Aorta (tissue), 5 donors: ENCODE measurements around the gene OR1S2. TPM values are rescaled to one million over a fixed set of nuclear protein-coding genes. Genes with fewer than 3 reads are reported as not detected.
A peak's percentile ranks its signal among the peaks of the same experiment; 100 is the strongest.
"Not testable (repeated sequence)": the region's sequence is repeated elsewhere in the genome, so short reads cannot be mapped to it uniquely, and the experiment has no call there.

ENCODE experiments used
- ATAC-seq: fragments of 200-7000 bp; cut with Tn5 transposase; one replicate; pipeline ENCODE4 v1.9.1; 2022; ENCODE audit warnings: moderate library complexity; ENCODE audit not compliant: low FRiP score
- DNase-seq, 2 donors: peaks; one replicate each; pipeline ENCODE4 v3.0.0-alpha.2; 2020
- H3K27ac ChIP-seq, 2 donors: one replicate each; pipeline ENCODE4 v1.5.1; 2013; ENCODE audit warnings: low read length in 2 of 2, mild to moderate bottlenecking in 2 of 2, moderate library complexity in 2 of 2, control low read depth in 1 of 2, inconsistent platforms in 1 of 2, low read depth in 1 of 2
- H3K27me3 ChIP-seq, 2 donors: one replicate each; pipeline ENCODE4 v1.6.1; 2013; ENCODE audit warnings: control low read depth in 1 of 2, low read length in 1 of 2, mild to moderate bottlenecking in 1 of 2, moderate library complexity in 1 of 2; ENCODE audit not compliant: insufficient read depth in 2 of 2, control insufficient read depth in 1 of 2
- H3K36me3 ChIP-seq, 2 donors: one replicate each; pipeline ENCODE4 v1.6.1; 2013; ENCODE audit warnings: control low read depth in 1 of 2, low read length in 1 of 2, mild to moderate bottlenecking in 1 of 2; ENCODE audit not compliant: insufficient read depth in 2 of 2, control insufficient read depth in 1 of 2
- H3K4me1 ChIP-seq, 2 donors: one replicate each; pipeline ENCODE4 v1.6.1; 2013; ENCODE audit warnings: low read length in 2 of 2, control low read depth in 1 of 2, mild to moderate bottlenecking in 1 of 2, moderate library complexity in 1 of 2; ENCODE audit not compliant: insufficient read depth in 2 of 2, control insufficient read depth in 1 of 2
- H3K4me3 ChIP-seq, 2 donors: one replicate each; pipeline ENCODE4 v1.5.1; 2013; ENCODE audit warnings: low read length in 2 of 2, control low read depth in 1 of 2, mild to moderate bottlenecking in 1 of 2
- H3K9me3 ChIP-seq: one replicate; pipeline ENCODE4 v1.6.1; 2013; ENCODE audit warnings: mild to moderate bottlenecking, low read length; ENCODE audit not compliant: control insufficient read depth
- WGBS, 2 donors: extraction: QIAGEN DNeasy Blood & Tissue Kit; methylation state at CpG; one replicate each; pipeline ENCODE4 v1.1.7; 2013; 5-methylcytosine and 5-hydroxymethylcytosine counted together
- intact Hi-C, 2 donors: fragments of 100-400 bp; cut with DNase I; formaldehyde crosslinking; loops; one replicate each; pipeline versions ENCODE4 v1.14.2 to v1.15.0; 2022
- long read RNA-seq, 2 donors: library from polyadenylated mRNA; unstranded; transcript quantifications; one replicate each; pipeline ENCODE4 v2.0.0, GENCODE V29; 2020 to 2021
- polyA plus RNA-seq, 2 donors: library from polyadenylated mRNA; stranded (reverse); fragments of 200-250 nt; gene quantifications; one replicate each; pipeline ENCODE4 v1.2.3, GENCODE V29; 2013
- total RNA-seq, 2 donors: library from RNA; stranded (reverse); fragmentation: NEBNext Ultra II Directional; extraction: Animal tissue kit (Norgen Biotek cat#: 25700); gene quantifications; one replicate each; pipeline ENCODE4 v1.2.1, GENCODE V29; 2021
- donor health status: healthy with polysubstance abuse.
- donor health status: Bipolar disorder and iron deficiency.
- donor health status: DM: no; HTN: no; CAD: no.
- donor health status: DM: no; HTN: no; CAD: no.
- donor health status: DM: yes; HTN: yes; CAD: no.

The OR1S2 gene, protein sequence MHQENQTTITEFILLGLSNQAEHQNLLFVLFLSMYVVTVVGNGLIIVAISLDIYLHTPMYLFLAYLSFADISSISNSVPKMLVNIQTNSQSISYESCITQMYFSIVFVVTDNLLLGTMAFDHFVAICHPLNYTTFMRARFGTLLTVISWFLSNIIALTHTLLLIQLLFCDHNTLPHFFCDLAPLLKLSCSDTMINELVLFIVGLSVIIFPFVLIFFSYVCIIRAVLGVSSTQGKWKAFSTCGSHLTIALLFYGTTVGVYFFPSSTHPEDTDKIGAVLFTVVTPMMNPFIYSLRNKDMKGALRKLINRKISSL
- total RNA-seq, result not detected
- not detected for polyA plus RNA-seq
- long read RNA-seq, donor 1, result 0 reads
- long read RNA-seq, donor 2, result 0 reads

DNA sequence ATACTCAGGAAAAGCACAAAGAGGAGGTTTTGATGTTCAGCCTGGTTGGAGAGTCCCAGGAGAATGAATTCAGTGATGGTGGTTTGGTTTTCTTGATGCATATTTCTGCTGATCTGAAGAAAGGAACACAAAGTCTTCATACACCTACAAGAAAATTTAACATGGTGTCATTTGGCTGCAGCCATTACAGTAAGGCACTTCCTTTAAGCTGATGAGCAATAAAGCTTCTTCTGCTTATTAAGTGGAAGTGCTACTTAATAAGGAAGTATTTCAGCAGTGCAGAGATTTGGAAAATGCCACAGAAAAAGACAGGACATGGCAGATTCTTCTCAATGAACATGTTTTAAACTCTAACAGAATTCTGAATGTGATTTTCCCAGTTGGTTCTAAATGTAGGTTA is at the start of gene OR1S2:
Gene OR1S2 (minus strand): TSS at position 101 of the 400 bp plus-strand sequence. CDS start 0 bp downstream, at position 101.
- H3K27me3 ChIP-seq, result no peaks in the 10 kb centered on the region
- ATAC-seq, result no peak

DNA sequence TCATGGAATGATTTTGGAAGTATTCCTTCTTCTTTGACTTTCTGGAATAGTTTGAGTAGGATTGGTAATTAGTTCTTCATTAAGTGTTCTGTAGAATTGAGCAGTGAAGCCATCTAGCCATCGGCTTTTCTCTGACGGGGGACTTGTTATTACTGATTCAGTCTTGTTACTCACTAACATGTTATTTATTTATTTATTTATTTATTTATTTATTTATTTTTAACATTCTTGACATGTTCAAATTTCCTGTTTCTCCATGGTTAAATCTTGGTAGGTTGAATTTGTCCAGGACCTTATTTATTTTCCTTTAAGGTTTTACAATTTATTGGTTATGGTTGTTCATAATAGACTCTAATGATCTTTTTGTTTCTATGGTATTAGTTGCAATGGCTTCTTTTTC is 40.0 kb upstream of the OR1S2 start:
- H3K9me3 ChIP-seq, result peaks cover 1% of the 10 kb centered on the region
- H3K4me3 ChIP-seq, result no peak overlapping the region
- H3K36me3 ChIP-seq, result no peaks in the 10 kb centered on the region
- 97 to 98% methylated on average over 2 of the region's 2 CpGs for WGBS, 2 donors
- H3K27me3 ChIP-seq, result no peaks in the 10 kb centered on the region
- H3K4me1 ChIP-seq, result no peaks in the 10 kb centered on the region
- ATAC-seq (no peak), DNase-seq (no peak)
- intact Hi-C loops, result no loop called here
- no peak overlapping the region for H3K27ac ChIP-seq

More for the DNA sequence above, at the start of gene OR1S2:
- Histone ChIP-seq H3K4me1 (no peaks in the 10 kb centered on the region), H3K9me3 (no peaks in the 10 kb centered on the region), H3K27ac (no peak within 1 kb of the TSS), H3K4me3 (no peak within 1 kb of the TSS), H3K36me3 (no peaks in the 10 kb centered on the region)
- DNase-seq, result no peak
- intact Hi-C loops, result no loop called here

DNA sequence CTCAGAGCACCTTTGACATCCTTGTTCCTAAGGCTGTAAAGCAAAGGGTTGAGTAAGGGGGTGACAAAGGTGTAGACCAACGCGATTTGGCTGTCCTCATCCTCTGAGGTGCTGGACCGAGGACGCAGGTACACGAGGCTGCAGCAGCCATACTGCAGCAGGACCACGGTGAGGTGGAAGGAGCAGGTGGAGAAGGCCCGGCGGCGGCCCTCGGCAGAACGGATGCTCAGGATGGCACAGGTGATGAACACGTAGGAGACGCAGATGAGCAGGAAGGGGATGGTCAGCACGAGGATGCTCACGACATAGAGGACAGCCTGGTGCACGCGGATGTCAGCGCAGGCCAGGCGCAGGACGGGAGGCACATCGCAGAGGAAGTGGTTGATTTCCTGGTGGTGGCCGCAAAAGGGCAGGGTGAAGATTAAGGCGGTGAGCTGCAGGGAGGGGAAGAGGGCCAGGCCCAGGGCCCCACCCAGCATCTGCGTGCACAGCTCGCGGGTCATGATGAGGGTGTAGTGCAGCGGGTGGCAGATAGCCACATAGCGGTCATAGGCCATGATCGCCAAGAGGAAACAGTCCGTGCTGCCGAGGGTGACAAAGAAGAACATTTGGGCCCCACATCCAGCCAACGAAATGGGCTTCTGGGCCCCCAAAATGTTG is 24.1 kb upstream of the OR1S2 start:
- no peak overlapping the region for H3K4me3 ChIP-seq
- intact Hi-C loops, result no loop called here
- no peak overlapping the region for H3K27ac ChIP-seq
- WGBS, 2 donors, result 91 to 92% methylated on average over 32 of the region's 32 CpGs
- ATAC-seq (no peak), DNase-seq (peak in 1 of 2 donors; percentile 64)
- peaks cover 3% of the 10 kb centered on the region for H3K9me3 ChIP-seq
- H3K36me3 ChIP-seq, result no peaks in the 10 kb centered on the region
- no peaks in the 10 kb centered on the region for H3K27me3 ChIP-seq
- H3K4me1 ChIP-seq, result no peaks in the 10 kb centered on the region

DNA sequence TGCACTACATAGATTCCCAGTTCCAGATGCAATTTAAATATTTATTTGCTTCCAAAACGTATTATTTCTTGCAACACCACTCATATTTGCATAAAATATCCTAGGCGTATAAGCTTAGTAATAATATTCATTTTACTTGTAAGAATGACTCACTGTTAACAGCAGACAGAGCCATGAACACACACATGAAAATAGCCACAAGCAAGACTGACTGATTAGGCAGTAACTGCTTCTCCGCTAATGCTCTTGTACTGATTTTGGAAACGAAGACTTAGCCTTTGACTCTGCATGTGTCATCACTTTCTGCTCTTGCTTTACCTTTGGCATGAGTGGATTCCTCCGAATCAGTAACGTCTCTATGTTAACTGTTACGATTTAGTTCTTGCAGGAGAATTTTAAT is 18.8 kb upstream of the OR1S2 start:
- DNase-seq (no peak), ATAC-seq (no peak)
- Histone ChIP-seq H3K27ac (no peak overlapping the region), H3K36me3 (no peaks in the 10 kb centered on the region), H3K4me1 (no peaks in the 10 kb centered on the region), H3K27me3 (no peaks in the 10 kb centered on the region), H3K4me3 (no peak overlapping the region), H3K9me3 (peaks cover 3% of the 10 kb centered on the region)
- WGBS, 2 donors, result 71 to 77% methylated on average over 7 of the region's 7 CpGs
- intact Hi-C loops, result no loop called here

DNA sequence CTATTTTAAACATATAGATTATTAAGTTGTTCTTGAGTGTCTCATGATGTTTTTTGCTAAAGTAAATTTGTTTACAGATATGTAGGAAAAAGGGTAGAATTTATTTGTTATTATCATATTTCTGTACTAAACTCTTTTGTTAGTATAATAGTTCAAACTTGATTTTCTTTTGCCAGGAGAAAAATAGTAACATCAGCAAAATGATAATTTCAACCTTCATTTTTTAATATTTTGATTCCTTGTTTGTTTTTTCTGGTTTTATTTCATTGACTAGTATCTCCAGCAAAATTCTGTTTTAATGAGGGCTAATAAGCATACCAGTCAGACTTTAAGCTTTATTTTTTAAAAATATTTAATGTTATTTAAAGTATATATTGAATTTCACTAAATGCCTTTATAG is 12.5 kb upstream of the OR1S2 start:
- Histone ChIP-seq H3K4me1 (no peaks in the 10 kb centered on the region), H3K27ac (no peak overlapping the region), H3K27me3 (no peaks in the 10 kb centered on the region), H3K4me3 (no peak overlapping the region), H3K36me3 (no peaks in the 10 kb centered on the region), H3K9me3 (no peaks in the 10 kb centered on the region)
- intact Hi-C loops, result no loop called here
- DNase-seq (no peak), ATAC-seq (no peak)

DNA sequence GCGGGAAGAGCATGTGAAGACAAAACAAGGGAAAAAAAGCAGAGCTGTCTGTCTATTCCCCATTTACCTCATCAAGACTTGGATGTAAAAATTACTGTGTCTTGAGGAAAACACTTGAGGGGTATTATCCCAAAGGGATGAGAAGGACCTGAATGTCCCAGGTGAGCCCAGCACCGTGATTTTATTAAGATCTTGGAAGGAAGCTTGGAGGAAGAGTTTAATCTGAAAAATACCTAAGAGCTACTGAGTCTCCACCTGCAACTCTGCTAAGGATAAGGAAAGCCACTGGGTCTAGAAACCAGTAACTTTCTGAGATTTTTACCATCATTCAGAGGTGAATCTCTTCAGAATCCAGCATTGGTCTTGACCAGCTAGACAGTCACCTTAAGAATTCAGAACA is 8.5 kb upstream of the OR1S2 start, which contains the start of gene OR1S1:
Gene OR1S1 (plus strand): TSS at position 301 of the 400 bp plus-strand sequence.
- 69 to 75% methylated on average over 2 of the region's 2 CpGs for WGBS, 2 donors
- DNase-seq, H3K27me3 ChIP-seq, intact Hi-C loops, H3K27ac ChIP-seq, ATAC-seq, H3K4me3 ChIP-seq, H3K9me3 ChIP-seq, H3K4me1 ChIP-seq, H3K36me3 ChIP-seq: not testable (repeated sequence)

DNA sequence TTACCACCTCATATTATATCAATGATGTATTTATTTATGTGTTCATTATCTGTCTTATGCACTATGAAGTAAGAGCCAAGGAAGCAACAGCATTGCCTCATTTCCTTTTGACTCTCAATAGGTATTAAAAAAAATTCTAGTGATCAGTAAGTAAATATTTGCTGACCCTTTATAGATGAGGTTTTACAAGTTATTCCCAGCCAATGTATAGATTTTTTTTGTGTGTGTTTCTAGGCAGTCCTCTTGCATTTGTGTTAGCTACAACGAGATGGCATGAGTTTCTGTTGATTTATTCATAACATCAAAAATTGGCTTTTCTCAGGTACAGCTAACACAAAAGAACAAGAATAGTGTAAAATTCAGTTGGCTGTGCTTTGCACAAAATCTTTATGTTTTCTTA is 4.7 kb downstream of the OR1S2 start:
- WGBS, 2 donors, result 55 to 57% methylated on average over 1 of the region's 1 CpG
- H3K4me1 ChIP-seq, result no peaks in the 10 kb centered on the region
- H3K27me3 ChIP-seq, result no peaks in the 10 kb centered on the region
- DNase-seq (no peak), ATAC-seq (no peak)
- no peaks in the 10 kb centered on the region for H3K9me3 ChIP-seq
- intact Hi-C loops, result no loop called here
- H3K4me3 ChIP-seq, result no peak overlapping the region
- no peaks in the 10 kb centered on the region for H3K36me3 ChIP-seq
- H3K27ac ChIP-seq, result no peak overlapping the region

DNA sequence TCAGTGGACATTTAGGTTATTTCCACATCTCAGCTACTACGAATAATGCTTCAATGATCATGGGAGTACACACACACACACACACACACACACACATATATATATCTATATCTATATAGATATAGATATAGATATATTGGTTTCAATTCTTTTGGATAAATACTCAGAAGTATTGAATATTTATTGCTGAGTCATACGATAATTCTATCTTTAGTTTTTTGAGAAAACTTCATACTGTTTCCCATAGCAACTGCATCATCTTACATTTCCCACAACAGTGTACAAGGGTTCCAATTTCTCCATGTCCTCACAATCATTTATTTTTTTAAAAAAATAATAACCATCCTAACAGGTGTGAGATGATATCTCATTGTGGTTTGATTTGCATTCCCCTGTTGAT is 8.0 kb downstream of the OR1S2 start:
- Histone ChIP-seq H3K4me1 (no peaks in the 10 kb centered on the region), H3K27me3 (no peaks in the 10 kb centered on the region), H3K36me3 (no peaks in the 10 kb centered on the region), H3K9me3 (no peaks in the 10 kb centered on the region), H3K4me3 (no peak overlapping the region), H3K27ac (no peak overlapping the region)
- intact Hi-C loops, result no loop called here
- WGBS, 2 donors, result 88 to 96% methylated on average over 2 of the region's 2 CpGs
- no peak for DNase-seq
- ATAC-seq, result no peak

DNA sequence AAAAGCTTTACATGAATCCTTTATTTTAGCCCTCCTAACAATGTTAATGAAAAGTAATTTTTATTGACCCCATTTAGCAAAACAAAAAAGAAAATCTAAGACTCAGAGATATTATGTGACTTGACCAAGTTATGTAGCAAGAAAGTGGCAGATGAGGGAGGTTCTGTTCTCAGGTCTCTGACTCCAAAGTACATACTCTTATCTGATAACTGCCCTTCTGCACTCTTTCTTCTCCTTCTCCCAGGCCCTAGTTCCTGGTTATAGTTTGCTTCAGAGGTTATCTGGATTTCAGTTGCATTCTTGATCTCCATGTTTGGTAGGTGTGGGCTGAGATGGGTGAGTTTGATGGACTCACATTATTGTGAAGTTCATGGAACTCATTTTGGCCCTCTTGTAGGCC is 10.6 kb downstream of the OR1S2 start:
- no peak for DNase-seq
- Histone ChIP-seq H3K27me3 (no peaks in the 10 kb centered on the region), H3K4me3 (no peak overlapping the region), H3K4me1 (no peaks in the 10 kb centered on the region), H3K9me3 (no peaks in the 10 kb centered on the region), H3K36me3 (no peaks in the 10 kb centered on the region), H3K27ac (no peak overlapping the region)
- no peak for ATAC-seq
- intact Hi-C loops, result no loop called here
